ENCODE measurements around the gene UNC93A.

Gene UNC93A

DNA sequence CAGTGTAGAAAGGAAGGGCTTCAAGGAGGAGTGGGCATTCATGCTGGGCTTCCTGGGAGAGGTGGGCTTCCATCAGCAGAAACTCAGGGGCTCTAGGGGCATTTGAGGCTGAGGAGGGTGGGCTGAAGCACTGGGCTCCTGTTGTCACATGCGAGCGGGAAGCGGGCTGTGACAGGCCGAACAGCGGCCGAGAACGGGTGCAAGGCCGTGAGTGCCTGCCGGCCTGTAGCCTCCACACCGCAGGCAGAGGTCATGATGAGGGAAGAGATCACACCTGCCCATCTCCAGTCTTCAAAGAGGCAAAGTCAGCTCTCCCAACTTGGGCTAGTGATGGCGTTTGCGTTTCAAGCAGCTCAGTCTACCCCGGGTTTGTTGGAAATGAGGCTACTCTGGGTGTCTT lies 34.7 kb downstream of the UNC93A start:
- TF ChIP-seq, protein P1, sequence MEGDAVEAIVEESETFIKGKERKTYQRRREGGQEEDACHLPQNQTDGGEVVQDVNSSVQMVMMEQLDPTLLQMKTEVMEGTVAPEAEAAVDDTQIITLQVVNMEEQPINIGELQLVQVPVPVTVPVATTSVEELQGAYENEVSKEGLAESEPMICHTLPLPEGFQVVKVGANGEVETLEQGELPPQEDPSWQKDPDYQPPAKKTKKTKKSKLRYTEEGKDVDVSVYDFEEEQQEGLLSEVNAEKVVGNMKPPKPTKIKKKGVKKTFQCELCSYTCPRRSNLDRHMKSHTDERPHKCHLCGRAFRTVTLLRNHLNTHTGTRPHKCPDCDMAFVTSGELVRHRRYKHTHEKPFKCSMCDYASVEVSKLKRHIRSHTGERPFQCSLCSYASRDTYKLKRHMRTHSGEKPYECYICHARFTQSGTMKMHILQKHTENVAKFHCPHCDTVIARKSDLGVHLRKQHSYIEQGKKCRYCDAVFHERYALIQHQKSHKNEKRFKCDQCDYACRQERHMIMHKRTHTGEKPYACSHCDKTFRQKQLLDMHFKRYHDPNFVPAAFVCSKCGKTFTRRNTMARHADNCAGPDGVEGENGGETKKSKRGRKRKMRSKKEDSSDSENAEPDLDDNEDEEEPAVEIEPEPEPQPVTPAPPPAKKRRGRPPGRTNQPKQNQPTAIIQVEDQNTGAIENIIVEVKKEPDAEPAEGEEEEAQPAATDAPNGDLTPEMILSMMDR (IDR thresholded peaks at IDR 0.05; ENCODE audit: borderline replicate concordance, control extremely low read depth, extremely low read depth, insufficient read depth, missing control alignments) = no peak
- in situ Hi-C loops (cut with MboI; ENCODE audit: low sequenced_read_pairs, unreplicated experiment) = no loop called here
- no peak for DNase-seq (ENCODE audit: low spot score)

GRCh38 chr6:167327391-167327790 lies 36.3 kb downstream of the UNC93A start:
- in situ Hi-C loops (cut with MboI; ENCODE audit: low sequenced_read_pairs, unreplicated experiment) = no loop called here
- no peak for DNase-seq (ENCODE audit: low spot score)
- TF ChIP-seq, protein P1 (IDR thresholded peaks at IDR 0.05; ENCODE audit: borderline replicate concordance, control extremely low read depth, extremely low read depth, insufficient read depth, missing control alignments) = no peak

DNA sequence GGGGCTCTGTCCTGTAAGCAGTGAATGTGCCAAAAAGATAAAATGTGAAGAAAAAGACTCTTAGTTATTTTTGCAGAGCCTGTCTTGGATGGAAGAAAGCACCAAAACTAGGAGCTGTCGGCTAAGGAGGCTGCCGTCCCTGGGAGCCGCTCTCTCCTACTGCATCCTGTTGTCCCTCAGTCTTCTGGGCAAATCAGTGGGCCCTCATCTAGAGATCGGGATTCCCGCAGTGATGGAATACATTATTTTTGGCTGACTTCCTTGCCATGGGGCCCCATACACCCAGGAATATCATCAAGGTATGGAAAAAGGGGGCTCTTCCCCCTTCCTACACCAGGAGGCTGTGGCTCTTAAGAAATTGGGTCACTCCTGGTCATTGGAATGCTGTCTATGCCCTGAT lies 37.0 kb downstream of the UNC93A start:
- no peak for DNase-seq (ENCODE audit: low spot score)
- in situ Hi-C loops (cut with MboI; ENCODE audit: low sequenced_read_pairs, unreplicated experiment) = no loop called here
- TF ChIP-seq, protein P1 (IDR thresholded peaks at IDR 0.05; ENCODE audit: borderline replicate concordance, control extremely low read depth, extremely low read depth, insufficient read depth, missing control alignments) = no peak

DNA sequence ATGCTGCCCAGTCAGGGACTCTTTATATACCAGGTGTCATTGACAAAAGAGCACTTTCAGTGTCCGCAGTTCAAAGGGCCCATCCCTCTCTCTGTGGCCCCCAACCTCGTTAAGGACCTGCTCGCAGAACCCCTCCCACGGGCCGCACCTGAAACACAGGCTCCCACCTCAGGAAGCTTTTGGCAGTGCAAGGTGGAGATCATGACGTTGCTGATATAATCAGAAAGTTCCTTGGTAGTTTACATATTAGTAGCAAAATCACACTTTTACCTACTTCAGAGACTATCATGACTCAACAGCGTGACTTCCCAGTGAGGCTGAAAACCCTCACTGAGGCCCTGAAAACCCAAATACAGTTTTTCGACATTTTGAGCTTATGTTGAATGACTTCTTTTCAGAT lies 37.9 kb downstream of the UNC93A start:
- in situ Hi-C loops (cut with MboI; ENCODE audit: low sequenced_read_pairs, unreplicated experiment) = no loop called here
- DNase-seq (ENCODE audit: low spot score) = no peak
- TF ChIP-seq, protein P1 (IDR thresholded peaks at IDR 0.05; ENCODE audit: borderline replicate concordance, control extremely low read depth, extremely low read depth, insufficient read depth, missing control alignments) = no peak

DNA sequence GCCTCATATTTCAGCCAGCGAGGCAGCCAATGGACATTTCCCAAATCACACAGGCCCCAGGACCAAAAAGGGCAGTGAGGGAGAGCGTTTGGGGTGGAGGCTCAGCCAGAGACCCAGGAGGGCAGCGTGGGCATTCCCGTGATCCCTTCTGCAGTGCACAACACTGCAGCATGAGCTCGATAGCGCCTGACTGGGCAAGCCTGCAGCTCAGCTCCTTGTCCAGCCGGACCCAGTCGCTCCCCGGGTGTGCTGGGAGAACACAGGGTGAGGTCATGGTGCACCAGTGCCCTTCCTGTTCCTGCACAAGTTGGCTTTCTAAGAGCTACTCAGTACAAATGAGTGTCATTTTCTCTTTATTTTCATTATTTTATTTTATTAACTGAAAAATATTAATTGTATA lies 39.6 kb downstream of the UNC93A start:
- TF ChIP-seq, protein P1 (IDR thresholded peaks at IDR 0.05; ENCODE audit: borderline replicate concordance, control extremely low read depth, extremely low read depth, insufficient read depth, missing control alignments) = no peak
- in situ Hi-C loops (cut with MboI; ENCODE audit: low sequenced_read_pairs, unreplicated experiment) = no loop called here
- DNase-seq (ENCODE audit: low spot score) = no peak

DNA sequence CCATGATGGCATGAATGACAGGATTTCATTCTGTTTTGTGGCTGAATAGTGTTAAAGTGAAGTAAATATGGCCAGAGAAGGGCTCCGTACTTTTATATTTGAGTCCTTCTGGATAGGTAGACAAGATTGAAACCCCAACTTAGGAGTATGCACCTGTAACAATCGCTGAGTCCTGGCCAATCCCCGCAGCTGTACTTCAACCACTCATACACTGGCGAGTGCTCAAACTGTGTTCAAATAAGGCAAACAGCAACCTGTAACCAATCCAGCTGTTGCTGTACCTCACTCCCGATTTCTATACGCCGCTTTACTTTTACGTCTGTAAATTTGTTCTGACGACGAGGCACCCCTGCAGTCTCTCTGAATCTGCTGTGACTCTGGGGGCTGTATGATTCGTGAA lies 40.5 kb downstream of the UNC93A start:
- TF ChIP-seq, protein P1 (IDR thresholded peaks at IDR 0.05; ENCODE audit: borderline replicate concordance, control extremely low read depth, extremely low read depth, insufficient read depth, missing control alignments) = no peak
- DNase-seq (ENCODE audit: low spot score) = no peak
- in situ Hi-C loops (cut with MboI; ENCODE audit: low sequenced_read_pairs, unreplicated experiment) = no loop called here

Data from GM13976 (cell line).